PFSK-1 (cell line): ENCODE data around the gene FAM221A.

ENCODE experiments used
- FOXP2 ChIP-seq: optimal IDR thresholded peaks from 2 replicates; pipeline ENCODE3; 2011; ENCODE audit warnings: borderline replicate concordance, control low read depth, inconsistent platforms; ENCODE audit not compliant: insufficient read depth; ENCODE audit errors: extremely low read length, extremely low read depth
- POLR2AphosphoS5 ChIP-seq: IDR thresholded peaks from 2 replicates; pipeline ENCODE4 v1.6.1; 2012; ENCODE audit warnings: low read depth, mild to moderate bottlenecking, control low read depth, low read length, moderate library complexity
- SIN3A ChIP-seq: IDR thresholded peaks from 2 replicates; pipeline ENCODE4 v1.6.1; 2012; ENCODE audit warnings: mild to moderate bottlenecking, low read length, moderate library complexity, borderline replicate concordance; ENCODE audit not compliant: insufficient read depth
- TAF1 ChIP-seq: IDR thresholded peaks from 2 replicates; pipeline ENCODE4 v1.6.1; 2012; ENCODE audit warnings: low read length, control low read depth, borderline replicate concordance; ENCODE audit not compliant: insufficient read depth
- TF ChIP-seq, protein P1 (sequence below), 2 experiments: IDR thresholded peaks; 2 replicates each; pipeline versions ENCODE4 v1.6.1 to v1.8.0; 2011 to 2012; ENCODE audit warnings: low read depth in 2 of 2, low read length in 2 of 2, control low read depth in 1 of 2, inconsistent platforms in 1 of 2, mild to moderate bottlenecking in 1 of 2, moderate library complexity in 1 of 2; ENCODE audit not compliant: insufficient read depth in 1 of 2

Gene FAM221A

DNA sequence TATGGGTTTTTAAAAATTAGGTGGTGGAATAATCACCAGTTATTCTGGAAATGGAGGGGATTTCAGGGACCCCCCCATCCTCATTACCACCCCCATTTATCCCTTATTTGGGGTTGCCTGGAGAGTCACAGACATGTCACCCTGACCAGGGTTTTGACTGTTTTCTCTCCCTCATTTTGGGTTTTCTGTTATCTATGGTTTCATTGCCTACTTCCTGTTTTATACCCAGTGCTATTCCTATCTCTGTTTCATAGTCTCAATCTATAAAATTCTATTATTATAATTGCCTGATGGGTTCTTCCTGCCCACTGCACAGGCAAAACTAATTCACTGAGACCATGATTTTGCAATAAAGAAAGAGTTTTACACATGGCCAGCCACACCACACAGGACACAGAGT, 15.9 kb upstream of the FAM221A start:
- no peak for TF ChIP-seq FOXP2
- no peak for TF ChIP-seq TAF1
- TF ChIP-seq POLR2AphosphoS5: no peak
- TF ChIP-seq, protein P1, sequence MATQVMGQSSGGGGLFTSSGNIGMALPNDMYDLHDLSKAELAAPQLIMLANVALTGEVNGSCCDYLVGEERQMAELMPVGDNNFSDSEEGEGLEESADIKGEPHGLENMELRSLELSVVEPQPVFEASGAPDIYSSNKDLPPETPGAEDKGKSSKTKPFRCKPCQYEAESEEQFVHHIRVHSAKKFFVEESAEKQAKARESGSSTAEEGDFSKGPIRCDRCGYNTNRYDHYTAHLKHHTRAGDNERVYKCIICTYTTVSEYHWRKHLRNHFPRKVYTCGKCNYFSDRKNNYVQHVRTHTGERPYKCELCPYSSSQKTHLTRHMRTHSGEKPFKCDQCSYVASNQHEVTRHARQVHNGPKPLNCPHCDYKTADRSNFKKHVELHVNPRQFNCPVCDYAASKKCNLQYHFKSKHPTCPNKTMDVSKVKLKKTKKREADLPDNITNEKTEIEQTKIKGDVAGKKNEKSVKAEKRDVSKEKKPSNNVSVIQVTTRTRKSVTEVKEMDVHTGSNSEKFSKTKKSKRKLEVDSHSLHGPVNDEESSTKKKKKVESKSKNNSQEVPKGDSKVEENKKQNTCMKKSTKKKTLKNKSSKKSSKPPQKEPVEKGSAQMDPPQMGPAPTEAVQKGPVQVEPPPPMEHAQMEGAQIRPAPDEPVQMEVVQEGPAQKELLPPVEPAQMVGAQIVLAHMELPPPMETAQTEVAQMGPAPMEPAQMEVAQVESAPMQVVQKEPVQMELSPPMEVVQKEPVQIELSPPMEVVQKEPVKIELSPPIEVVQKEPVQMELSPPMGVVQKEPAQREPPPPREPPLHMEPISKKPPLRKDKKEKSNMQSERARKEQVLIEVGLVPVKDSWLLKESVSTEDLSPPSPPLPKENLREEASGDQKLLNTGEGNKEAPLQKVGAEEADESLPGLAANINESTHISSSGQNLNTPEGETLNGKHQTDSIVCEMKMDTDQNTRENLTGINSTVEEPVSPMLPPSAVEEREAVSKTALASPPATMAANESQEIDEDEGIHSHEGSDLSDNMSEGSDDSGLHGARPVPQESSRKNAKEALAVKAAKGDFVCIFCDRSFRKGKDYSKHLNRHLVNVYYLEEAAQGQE (IDR thresholded peaks at IDR 0.05; ENCODE audit: insufficient read depth in 1 of 2, low read depth in 2 of 2, low read length in 2 of 2): no peak
- no peak for TF ChIP-seq SIN3A

DNA sequence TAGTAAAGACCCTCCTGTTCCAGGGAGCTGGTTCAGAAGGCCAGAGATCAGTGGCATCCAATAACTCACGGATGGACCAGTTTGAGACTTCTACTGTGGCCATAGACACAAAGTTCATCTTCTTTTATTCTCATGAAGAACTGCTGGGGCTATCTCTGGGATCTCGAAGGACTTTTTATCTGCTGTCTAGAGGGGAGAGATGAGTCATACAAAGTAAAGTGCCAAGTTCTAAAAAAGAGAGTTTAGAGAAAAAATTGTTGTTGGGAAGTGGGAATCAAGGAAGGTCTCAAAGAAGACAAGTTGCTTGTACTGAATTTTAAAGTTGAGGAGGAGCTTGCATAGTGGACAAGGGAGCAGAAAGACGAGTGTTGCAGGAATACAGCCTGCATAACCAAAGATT, 8.0 kb upstream of the FAM221A start:
- TF ChIP-seq TAF1: no peak
- TF ChIP-seq, protein P1 (IDR thresholded peaks at IDR 0.05; ENCODE audit: insufficient read depth in 1 of 2, low read depth in 2 of 2, low read length in 2 of 2): no peak
- TF ChIP-seq SIN3A: no peak
- no peak for TF ChIP-seq POLR2AphosphoS5
- no peak for TF ChIP-seq FOXP2

DNA sequence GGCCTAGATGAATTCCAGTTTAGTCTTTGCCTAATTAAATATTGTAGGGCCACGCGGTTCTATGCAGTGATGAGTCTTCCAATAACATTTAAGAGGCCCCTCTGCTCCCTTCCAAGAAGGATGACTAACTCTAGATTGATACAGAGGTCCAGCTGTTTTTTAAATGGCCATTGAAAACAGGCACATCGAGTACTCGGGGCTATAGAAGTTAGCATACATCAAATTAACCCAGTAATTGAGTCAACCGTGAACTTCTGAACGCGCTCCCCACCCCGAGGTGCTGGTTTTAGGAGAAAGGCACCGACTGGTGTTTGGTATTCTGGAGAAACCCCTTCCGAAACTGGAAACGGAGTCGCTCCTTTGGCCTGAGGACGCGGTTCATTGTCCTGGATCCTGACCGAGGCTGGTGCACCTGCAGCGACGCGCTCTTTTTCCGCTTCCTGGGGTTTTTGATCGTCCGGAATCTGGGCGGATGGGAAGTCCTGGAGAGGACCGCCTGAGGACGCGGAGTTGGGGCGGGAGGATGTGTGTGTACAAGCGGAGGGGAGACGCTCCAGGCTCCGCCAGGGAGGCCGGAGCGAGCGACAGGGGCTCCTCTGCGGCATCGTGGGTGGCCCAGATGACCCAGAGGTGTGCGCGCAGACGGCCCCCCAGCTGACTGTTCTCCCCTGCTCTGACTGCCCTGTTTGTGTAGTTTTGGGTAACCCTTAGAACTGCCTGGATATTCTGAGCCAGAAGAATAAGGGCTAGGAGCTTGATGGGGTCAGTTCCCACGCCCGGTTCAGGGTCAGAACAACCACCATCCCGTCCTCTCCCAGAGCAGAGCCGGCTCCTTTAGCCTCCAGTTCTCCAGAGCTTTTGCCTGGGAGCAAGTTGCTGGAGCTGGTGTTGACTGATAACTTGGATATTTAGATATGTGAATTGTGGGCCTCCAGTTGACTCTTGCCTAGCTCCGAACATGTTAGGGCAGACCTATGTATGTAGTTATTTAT, 711 bp downstream of the FAM221A start:
- TF ChIP-seq SIN3A: no peak
- no peak for TF ChIP-seq POLR2AphosphoS5
- TF ChIP-seq FOXP2: no peak
- TF ChIP-seq, protein P1 (IDR thresholded peaks at IDR 0.05; ENCODE audit: insufficient read depth in 1 of 2, low read depth in 2 of 2, low read length in 2 of 2): no peak

DNA sequence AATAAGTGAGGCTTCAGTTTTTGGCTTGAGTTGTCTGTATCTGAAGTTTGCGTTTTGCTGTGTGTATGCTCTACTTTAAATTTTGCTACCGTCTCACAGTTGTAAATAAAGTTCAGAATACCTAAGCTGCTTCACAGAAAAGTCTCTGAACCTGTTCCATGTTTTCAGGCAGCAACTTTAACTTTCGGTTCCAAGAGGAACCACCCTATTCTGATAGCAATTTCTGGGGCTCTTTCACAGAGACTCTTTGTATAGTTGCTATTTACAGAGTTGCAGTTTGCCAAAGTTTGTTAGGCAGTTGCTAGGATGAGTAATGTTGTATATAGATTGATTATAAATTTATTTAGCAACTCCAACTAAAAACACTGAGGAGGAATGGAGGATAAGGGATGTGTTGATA, 5.7 kb downstream of the FAM221A start:
- TF ChIP-seq, protein P1 (IDR thresholded peaks at IDR 0.05; ENCODE audit: insufficient read depth in 1 of 2, low read depth in 2 of 2, low read length in 2 of 2): no peak
- TF ChIP-seq POLR2AphosphoS5: no peak
- no peak for TF ChIP-seq TAF1
- TF ChIP-seq SIN3A: no peak
- TF ChIP-seq FOXP2: no peak
